NCI-H446 (cell line): Measurements from ENCODE around the gene APPL1.

Experiments
- DNase-seq, 2 experiments: peaks; one replicate each; lab custom pipeline; 2025; lab: John Stamatoyannopoulos, UW

Gene APPL1, protein sequence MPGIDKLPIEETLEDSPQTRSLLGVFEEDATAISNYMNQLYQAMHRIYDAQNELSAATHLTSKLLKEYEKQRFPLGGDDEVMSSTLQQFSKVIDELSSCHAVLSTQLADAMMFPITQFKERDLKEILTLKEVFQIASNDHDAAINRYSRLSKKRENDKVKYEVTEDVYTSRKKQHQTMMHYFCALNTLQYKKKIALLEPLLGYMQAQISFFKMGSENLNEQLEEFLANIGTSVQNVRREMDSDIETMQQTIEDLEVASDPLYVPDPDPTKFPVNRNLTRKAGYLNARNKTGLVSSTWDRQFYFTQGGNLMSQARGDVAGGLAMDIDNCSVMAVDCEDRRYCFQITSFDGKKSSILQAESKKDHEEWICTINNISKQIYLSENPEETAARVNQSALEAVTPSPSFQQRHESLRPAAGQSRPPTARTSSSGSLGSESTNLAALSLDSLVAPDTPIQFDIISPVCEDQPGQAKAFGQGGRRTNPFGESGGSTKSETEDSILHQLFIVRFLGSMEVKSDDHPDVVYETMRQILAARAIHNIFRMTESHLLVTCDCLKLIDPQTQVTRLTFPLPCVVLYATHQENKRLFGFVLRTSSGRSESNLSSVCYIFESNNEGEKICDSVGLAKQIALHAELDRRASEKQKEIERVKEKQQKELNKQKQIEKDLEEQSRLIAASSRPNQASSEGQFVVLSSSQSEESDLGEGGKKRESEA

DNA sequence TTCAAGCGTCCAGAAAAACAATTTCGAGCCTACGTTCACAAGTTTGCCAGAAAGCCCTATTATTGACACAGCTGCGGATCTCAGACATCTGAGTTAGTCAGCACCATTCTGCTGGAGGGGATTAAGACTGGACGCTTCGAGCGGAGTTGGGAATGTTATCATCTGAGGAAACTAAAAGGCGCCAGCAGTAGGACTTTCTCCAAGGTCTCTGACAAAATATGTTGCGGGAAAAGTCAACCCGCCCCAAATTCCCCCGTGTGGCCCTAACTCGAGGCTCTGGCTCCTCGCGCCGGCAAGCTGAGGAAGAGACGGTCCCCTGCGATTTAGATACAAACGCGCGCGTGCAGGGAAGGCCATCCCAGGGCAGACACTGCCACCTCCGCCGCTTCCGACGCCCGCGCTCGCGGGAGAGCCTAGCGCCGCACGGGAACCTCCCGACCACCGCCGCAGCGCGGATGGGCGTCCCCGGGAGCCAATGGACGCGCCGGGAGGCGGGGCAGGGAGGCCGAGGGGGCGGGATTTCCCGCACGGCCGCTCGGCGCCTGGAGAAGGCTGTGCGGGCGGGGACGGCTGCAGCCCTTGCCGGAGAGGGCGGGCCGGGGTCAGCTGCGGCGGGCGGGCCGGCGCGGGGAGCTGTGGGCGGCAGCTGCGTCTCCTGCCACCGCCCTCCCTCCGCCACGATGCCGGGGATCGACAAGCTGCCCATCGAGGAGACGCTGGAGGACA is at the start of gene APPL1:
APPL1 (plus strand) TSS at position 526 of the 726 bp plus-strand sequence; CDS start at position 681, 155 bp downstream.
- peak; percentile 41 to 91 for DNase-seq

DNA sequence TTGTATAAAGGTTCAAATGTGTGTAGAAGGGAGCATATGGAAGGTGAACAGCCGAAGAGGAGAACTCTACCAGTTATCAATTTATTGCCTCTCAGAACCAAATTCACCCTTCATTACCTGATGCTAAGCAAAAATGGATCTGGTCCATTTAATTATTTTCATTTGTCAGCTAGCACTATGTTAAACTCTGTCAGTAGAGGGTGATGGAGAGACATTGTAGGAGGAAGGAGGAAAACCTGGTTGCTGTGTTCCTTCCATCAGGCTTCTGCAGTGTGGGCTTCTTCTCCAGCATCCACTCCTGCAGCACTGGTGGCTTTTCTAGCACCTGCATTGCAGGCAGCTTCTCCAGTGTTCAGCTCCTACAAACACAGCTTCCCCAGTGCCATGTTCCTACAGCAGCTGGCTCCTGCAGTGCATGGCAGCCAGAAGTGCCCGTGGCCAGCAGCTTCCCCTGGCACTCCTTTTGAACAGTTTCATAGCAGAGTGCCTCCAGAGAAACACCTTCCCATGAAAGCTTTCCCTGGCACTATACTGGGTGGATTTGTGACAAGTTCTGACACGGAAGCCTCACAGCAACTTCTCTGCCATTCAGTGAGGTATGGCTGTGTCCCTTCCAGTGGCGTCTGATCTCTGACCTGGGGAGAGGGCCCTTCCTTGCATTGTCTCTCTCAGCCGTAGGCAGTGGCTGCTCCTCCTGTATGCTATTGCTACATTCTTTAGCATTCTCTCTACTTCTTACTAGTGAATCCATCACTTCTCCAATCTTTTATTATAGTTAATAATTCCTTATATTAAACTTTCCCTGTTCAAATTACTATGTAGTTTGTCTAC is 47.7 kb upstream of the APPL1 start:
- DNase-seq, result no peak

DNA sequence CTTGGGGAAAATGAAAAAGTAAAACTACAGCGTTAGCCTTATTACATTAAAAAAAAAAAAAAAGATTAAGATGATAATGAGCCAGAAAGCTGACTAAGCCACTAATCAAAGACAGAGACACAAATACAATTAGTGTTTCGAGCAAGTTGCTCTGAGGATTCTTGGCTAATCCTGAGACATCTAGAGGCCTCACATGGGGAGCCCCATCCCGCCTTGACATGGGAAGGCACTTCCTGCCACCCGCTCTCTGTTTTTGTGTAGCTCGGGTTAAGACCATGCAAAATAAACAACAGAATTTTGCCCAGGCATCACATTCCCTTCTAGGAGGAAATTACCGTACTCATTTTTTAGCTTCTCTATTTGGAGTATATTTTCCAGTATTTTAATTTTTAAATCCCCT is 43.0 kb upstream of the APPL1 start:
- DNase-seq, result no peak

DNA sequence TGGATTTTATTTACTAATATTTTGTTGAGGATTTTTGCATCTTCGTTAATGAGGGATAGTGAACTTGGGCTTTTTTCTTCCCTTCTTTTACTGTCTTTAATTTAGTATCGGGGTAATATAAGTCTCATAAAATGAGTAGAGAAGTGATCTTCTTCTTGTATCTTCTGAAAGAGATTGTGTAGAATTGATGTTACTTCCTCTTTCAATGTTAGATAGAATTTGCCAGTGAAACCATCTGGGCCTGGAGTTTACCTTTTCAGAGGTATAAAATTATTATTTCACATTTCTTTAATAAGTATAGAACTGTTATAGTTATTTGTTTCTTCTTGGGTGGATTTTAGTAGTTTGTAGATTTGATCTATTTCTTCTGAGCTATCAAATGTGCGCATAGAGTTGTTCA is 35.5 kb upstream of the APPL1 start:
- DNase-seq, result no peak

DNA sequence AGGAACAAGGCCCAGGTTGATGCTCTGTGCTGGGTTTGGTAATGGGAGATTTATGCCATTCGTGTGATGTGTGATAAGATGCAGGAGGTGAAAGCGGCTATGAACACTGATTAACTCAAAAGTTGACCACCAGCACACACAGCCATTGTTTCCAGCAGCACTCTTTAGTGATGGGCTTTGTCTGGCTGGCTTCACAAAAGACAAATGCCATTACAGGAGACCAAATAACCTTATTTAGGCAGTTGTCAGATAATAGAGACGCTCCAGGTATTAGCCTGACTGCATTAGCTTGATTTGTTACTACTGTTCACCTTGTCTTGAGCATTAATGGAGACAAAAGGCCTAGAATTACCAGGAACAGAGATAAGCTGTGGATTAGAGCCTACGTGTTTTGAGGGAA is 32.9 kb upstream of the APPL1 start:
- no peak for DNase-seq

DNA sequence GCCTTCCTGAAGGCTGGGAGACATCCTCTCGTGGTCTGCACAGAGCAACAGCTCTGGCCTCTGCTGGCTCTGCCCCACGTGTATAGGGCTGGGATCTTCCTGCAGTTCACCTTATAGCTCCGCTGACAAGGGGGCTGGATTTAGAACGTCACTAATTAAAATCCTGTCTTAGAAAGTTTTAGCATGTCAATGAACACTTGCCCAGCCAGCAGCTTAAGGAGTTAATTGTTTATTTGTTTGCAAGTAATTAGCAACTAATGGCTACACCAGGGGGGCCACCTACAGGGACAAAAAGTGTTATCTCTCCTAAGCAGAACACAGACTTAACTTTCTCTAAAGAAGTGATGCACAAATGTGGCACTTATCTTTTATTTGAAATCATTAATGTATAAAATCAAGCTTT is 27.6 kb upstream of the APPL1 start, which contains the start of gene HESX1:
HESX1 (minus strand) TSS at position 84 of the 403 bp plus-strand sequence; CDS start at position 24, 60 bp downstream.
- no peak for DNase-seq

DNA sequence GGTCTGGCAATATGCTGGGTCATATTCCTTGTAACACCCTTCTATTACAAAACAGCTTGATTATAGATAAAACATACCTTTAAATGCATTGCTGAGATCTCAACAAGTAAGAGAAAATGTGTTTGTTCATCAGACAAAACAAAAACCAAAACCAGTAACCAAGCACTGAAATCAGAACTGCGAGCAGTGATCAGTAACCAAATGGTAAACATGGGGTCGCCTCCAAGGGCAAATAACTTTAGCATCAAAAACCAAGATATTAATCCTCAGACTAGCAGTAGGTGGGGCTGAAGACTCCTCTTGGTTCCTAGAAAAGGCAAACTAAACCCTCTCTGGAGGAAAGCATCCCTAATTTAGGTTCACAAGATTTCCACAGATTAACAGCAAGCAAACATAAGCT is 21.1 kb upstream of the APPL1 start:
- DNase-seq, result no peak

DNA sequence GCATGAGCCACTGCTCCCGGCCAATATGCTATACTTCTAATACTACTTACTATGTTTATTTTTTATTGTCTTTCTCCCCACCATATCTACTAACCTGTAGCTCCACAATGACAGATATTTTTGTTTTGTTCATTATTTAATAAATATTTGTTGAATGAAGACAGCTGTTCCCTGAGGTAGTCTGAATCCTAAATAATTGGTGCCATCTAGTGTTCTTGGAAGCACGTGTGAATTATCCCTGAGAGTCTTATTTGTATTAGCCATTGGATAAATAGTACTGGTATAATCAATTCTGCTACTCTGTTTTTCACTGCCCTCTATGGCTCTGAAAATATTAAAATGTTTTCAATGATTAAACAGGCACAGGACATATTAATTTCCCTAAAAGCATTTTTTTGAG is 5.6 kb upstream of the APPL1 start:
- DNase-seq, result no peak

DNA sequence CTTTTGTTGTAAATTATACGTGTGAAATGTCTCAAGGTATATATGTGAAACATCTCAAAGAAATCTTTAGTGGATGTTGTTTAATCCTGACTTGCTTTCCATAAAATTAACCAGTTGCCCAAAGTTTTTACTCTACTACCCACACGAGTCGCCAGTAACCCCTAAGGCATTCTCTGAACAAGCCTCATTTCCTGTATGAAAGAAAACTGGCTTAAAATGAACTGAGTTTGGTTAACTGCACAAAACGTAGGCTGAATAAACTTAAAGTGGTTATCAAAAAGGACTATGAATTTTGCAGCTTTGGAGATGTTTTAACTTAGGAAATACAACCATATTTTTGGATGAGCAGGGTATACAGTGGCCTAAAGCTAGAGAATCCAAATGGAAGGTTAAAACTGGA is 2.7 kb upstream of the APPL1 start:
- no peak for DNase-seq

DNA sequence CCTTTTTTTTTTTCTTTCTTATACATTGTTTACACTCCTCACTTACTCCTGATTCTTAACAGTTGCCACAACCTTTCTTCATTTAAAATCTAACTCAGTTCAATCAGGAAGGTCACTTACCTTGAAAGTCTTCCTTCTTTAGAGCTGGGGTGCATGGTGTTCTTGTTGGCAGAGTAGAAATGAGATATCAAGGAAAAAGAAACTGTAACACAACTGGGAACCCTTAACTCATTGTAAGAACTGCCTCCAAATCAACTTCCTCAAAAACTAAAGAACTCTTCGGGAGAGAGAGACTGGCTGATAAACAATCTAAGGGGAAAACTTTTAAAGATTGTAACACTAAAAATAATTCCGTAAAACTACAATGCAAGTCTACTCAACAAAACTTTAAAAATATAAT is 1.4 kb upstream of the APPL1 start:
- no peak for DNase-seq

DNA sequence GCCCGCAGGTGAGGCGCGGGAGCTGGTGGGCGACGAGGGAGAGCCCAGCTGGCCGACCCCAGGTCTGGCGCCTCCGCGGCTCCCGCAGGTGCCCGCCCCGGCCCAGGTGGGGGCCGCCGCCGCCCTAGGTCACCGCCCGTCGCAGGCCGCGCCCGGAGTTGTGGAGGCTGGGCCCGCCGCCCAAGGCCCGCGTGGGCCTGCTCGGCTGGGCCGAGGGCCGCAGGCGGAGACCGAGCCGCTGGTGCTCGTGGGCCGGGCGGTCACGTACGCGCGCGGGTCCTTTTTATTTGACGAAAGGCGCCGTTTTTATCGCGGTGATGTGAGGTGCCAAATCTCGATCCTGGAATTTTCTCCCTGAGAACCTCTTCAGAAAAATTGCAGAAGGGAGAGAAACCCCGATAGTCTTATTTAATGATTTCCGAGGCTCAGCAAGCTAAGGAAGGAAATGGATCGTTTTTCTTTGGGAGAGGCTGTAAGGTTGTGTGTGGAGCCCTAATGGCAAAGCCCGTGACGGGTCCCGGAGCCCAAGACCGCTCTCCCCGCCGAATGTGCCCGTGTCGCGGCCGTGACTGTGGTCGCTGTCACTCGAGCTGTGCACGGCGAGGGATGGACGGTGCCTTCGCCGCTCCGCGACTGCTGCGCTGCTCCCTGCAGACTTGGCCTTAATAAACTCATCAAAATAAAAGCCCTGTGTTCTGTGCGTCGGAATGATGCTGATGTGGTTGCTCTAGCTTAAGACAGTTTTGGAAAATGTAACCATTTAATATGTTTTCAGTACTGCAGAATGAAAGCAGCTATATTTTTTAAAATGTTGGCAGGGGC is 612 bp downstream of the APPL1 start:
- peak in 1 of 2 experiments; percentile 7 for DNase-seq

DNA sequence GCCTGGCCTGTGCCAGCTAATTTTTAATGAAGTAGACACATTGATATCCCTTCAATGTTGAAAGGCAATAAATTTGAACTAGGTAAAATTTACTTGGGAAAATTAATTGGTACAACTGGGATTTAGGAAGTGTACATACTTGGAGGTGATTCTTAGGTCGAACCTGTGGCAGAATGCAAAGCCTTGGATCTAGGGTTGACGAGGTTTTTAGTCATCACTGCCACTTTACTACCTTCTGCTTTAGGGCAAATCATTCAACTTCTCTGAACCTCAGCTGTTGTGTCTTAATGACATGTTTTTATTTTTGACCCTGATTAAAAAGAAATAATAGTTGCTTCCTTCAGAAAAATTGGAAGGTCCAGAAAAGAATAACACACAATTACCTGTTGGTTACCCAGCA is 2.5 kb downstream of the APPL1 start:
- no peak for DNase-seq

DNA sequence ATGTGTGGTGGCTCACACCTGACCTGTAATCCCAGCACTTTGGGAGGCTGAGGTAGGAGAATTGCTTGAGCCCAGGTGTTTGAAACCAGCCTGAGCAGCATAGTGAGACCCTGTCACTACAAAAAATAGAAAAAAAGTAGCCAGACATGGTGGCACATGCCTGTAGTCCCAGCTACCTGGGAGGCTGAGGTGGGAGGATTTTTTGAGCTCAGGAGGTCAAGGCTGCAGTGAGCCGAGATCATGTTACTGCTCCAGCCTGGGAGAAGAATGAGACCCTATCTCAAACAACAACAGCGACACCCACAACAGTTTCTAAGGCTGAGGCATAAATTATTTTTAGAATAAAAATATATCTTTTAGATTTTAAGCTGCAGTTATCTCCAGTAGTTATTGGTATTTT is 6.3 kb downstream of the APPL1 start:
- DNase-seq, result no peak

DNA sequence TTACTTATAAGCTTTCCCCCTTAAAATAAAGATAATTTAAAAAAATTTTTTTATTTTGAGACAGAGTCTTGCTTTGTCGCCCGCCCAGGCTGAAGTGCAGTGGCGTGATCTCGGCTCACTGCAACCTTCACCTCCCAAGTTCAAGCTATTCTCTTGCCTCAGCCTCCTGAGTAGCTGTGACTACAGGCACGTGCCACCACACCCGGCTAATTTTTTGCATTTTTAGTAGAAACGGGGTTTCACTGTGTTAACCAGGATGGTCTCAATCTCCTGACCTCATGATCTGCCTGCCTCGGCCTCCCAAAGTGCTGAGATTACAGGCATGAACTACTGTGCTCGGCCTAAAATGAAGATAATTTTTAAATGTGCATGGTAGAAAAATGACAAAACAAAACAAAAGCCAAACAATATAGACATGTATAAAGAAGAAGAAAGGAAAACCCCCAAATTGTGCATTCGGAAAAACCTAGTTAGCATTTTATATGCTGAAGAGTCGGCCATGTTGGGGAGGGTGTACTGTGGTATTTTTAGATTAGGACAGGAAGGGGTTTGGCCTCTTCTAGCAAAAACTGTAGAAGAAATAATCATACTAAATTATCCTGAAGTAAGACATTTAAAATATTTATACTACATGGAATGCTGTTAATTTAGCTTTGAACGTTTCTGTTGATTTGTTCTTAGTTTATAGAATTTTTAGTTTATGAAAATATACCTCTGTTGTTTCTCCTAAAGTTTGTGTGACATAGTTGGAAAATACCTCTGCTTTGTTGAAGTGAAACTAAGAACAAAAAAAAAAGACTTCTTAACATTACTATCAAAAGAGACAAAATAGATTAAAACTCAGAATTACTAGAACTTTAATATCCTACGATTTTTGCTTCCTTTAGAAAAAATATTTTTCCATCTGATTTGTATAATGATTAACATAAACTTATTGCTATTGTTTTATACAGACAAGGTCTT is 7.4 kb downstream of the APPL1 start:
- no peak for DNase-seq

DNA sequence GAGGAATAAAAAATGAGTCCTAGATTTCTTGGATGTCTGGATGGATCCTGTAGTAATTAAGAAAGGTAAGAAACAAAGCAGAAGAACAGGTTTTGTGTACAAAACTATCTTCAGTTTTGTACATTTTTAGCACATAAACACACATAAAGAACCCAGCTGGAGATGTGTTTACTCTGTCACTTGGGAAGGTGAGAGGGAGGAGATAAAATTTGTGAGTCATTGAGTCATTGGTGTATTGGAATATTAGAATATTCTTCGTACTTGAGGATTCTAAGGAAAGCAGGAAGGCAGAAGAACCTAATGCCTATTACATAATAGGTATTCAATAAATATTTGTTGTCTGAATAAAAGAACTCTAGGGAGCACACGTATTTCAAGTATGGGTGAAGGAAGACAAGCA is 17.4 kb downstream of the APPL1 start:
- no peak for DNase-seq

DNA sequence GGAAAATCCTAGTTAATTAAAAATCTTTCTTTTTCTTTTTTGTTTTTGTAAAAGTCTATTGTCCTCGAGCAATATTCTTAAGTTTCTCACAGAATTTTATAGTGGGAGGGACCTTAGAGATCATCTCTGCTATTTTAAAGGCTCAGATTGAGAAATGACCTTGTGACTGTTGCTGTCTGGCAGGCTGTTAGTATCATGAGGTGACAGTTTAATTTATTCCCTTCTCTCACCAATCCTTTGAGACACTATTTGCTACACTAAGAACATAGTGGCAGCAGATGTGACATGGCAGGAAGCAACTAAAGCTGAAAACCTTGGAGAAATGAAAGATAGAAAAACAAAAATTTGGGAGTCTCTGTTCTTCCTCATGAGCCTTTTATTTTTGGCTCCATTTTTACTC is 24.9 kb downstream of the APPL1 start:
- DNase-seq, result no peak

DNA sequence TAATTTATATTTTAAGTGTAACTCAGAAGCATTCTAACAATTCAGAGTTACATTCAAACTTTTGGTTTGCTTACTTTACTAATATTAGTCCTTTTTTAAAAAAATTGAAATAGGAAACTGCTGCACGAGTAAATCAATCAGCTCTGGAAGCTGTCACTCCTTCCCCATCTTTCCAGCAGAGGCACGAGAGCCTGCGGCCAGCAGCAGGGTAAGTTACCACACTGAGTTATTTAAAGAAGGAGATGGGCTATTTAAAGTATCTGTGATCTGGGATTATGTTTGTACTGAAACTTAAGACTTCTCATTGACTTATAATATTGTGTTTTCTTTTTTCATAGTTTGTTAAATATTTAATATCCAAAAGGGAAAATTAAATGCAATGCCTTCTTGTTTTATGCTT is 29.3 kb downstream of the APPL1 start:
- no peak for DNase-seq

DNA sequence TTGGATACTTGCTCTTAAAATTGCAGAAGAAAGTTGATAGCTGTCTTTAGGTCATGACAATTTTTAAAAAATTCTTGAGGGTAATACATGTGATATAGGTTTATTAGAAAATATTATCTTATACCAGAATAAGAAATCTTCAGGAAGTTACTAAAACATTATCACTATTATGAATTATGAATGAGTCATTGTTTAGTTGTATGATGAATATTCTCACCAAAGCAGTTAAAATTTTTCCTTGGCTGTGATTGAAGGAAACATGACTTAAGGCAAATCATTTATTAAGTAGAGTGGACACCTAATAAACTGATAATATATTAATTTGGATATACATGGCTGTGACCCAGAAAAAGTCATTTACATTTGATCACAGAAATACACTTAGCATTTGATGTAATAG is 30.1 kb downstream of the APPL1 start:
- DNase-seq, result no peak

DNA sequence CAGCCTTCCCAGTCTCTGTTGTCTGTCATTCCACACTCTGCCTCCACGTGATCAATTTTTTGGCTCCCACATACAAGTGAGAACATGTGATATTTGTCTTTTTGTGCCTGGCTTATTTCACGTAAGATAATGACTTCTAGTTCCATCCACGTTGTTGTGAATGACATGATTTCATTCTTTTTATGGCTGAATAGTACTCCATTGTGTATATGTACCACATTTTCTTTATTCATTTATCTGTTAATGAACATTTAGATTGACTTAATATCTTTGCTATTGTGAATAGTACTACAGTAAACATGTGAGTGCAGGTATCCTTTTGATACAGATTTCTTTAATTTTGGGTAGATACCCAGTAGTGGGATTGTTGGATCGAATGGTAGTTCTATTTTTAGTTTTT is 33.6 kb downstream of the APPL1 start:
- DNase-seq, result no peak

DNA sequence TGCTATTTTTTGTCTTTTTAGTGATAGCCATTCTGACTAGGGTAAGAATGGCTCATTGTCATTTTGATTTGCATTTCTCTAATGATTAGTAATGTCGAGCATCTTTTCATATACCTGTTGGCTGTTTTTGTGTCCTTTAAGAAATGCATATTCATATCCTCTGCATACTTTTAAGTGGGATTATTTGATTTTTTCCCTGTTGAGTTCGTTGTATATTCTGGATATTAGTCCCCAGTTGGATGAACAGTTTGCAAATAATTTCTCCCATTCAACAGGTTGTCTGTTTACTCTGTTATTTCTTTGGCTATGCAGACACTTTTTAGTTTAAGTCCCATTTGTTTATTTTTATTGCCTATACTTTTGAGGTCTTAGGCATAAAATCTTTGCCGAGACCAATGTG is 34.4 kb downstream of the APPL1 start:
- DNase-seq, result no peak
